NCI-H2227 (cell line): ENCODE data around the gene EPHB1.

Experiments
- DNase-seq: peaks from one replicate; lab custom pipeline; 2025; ENCODE audit not compliant: unreplicated experiment; lab: John Stamatoyannopoulos, UW

Gene EPHB1

DNA sequence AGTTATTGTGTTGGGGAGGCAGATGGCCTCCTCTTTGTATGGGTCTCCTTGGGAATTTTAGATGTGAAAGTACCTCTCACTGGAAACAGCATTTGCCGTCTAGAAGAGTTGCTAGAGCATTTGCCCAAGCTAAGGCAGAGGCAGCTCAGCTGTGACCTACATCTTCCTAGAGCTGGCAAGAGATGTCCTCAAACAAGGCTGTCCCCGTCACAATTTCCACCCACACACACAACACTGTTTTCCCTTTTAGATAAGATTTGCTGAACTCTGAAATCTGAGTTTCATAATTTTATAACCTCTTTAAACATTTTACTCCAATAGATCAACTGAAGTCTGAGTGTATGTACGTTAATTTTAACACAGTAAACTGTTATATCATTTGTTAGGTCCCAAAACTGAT, 352.6 kb downstream of the EPHB1 start:
- no peak for DNase-seq

- no peak for DNase-seq
These were observed 353.4 kb downstream of the EPHB1 start for GRCh38 chr3:135148398-135149020.

GRCh38 chr3:135149707-135150681, 354.9 kb downstream of the EPHB1 start:
- no peak for DNase-seq

DNA sequence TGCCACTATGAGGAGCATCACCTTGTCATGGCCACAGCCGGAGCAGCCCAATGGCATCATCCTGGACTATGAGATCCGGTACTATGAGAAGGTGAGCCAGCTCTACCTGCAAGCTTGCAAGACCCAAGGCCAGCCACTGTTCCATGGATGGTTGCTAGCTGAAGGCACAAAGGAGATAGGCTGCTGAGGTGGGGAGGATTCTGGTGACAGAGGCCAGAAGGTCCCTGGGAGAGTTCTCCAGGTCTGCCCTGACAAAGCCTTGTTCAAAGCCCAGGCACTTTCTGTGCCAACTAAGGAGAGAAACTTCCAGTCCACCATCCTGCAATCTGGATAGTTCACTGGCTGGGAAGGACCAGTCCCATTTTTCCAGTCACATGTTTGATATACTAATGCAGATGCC, 359.1 kb downstream of the EPHB1 start:
- no peak for DNase-seq

DNA sequence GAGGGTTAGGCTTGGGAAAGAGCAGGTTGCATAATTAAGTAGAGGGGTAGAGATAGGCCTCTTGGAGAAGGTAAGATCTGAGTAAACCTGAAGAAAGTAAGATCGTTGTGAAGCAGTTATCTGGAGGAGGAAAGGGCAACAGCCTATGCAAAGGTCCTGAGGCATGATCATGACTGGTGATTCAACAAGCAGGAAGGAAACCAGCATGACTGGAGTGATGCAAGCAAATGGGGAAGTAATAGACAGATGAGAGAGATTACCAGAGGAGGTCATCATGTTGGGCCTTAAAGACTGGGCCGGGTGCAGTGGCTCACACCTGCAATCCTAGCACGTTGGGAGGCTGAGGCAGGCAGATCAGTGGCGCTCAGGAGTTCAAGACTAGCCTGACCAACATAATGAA, 360.2 kb downstream of the EPHB1 start:
- no peak for DNase-seq

- DNase-seq: no peak
These were observed 360.7 kb downstream of the EPHB1 start for GRCh38 chr3:135155791-135156190.

DNA sequence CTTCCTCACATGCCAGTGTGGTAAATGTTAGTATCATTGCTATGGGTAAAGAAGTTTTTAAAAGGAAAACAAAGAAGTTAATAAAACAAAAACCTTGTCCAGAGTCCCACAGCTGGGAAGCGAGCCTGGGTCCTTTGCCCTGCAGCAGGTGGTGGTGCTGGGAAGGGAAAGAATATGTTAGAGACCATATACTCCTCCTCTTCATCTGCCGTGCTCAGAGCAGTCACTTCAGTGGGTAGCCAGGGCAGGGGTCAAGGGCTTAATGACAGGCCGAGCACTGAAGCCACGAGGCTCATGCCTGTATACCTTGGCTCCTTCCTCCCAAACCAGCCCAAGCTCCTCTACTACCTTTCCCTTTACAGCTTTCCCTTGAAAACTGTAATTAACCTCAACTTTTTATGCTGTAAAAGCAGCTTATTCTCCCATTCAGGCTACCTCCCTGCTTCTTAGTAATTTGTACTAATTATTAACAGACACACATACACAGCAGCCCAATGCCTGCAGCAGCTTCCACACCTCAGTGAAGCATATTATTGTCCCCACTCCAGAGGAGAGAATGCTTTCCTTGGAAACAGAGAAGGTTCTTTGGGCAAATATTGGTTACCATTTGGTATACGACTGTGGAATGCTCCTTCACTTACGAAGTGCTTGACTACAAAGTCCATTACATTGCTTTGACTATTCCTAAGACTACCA, 362.1 kb downstream of the EPHB1 start:
- peak; percentile 9 for DNase-seq

DNA sequence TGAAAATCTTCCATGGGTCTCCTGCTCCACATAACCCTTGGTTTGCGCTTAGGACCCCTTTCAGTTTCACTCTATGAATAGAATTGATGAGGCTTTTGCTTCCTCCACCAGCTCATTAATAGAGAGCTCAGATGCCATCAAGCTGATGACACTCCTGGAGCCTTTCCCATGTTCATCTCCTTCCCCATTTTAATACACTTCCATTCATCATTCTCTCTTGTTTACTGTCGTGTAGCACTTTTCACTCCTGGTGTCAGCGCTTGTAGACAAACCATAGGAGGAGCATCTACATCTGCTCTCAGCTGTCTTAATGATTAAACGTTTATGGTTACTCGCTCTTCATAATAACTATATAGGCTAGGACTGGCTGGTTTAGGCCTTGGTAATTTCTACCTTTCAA, 363.5 kb downstream of the EPHB1 start:
- no peak for DNase-seq

- DNase-seq: no peak
These were observed 364.7 kb downstream of the EPHB1 start for GRCh38 chr3:135159681-135160247.

GRCh38 chr3:135161425-135161824, 366.4 kb downstream of the EPHB1 start:
- DNase-seq: no peak

- no peak for DNase-seq
These were observed 368.6 kb downstream of the EPHB1 start for GRCh38 chr3:135163701-135164100.

GRCh38 chr3:135165260-135165659, 370.2 kb downstream of the EPHB1 start:
- no peak for DNase-seq

DNA sequence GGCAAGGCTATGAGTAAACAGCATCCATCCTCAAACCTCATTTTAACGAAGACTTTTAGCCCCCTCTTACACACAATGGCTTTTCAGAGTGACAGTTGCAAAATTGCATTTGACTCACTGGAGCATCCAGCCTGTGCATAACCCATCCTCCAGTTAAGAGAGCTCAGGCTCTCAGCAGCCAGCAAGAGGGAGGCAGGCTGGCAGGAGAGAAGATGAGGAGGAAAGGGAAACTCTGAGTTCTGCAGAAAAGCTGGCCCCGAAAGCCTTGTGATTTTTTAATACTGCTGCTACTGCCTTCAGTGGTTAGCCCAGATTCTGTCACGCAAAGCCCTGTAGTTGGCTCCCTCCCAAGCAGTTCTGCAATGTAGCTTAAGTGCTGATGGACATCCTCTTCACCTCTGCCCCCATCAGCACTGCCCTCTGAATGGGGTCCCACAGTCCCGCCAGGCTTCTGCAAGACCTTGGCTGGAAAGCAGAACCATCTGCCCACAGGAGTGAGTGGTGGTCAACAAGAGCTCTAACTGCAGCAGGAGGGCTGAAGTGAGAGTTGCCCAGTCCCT, 371.3 kb downstream of the EPHB1 start:
- no peak for DNase-seq

DNA sequence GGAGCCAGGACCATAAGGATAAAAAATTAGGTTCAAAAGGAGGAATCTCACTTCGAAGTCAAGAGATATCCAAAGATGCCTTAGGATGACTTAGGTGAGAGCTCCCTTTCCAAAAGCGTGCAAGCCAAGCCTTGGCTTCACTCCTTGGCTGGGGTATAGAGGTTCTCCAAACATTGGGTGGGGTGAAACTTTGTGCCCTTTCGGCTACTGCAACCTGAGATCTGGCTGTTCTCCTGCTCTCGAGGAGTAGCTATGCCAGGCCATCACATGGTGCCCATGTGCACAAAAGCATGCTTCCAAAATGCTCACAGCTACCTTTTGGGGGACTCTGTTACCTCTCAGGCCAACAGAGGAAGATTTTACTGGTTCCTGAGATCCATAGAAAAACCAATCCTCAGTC, 373.8 kb downstream of the EPHB1 start:
- no peak for DNase-seq

DNA sequence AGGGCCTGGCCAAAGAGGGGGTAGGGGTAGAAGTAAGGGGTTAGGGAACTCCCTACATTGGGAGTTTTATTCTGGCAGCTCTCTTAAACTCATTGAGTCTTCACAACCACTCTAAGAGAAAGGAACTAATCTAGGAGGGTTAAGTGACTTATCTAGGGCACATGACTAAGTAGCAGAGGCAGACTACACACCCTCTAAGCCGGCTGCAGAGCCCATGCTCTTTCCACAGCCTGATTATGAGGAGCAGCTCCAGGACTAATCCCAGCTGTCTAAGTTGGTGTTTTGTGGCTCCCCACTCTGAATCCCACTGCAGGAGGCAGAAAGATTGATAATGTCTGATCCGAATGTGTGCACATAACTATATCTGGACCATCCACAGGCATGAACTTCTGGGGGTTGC, 374.6 kb downstream of the EPHB1 start:
- DNase-seq: no peak

DNA sequence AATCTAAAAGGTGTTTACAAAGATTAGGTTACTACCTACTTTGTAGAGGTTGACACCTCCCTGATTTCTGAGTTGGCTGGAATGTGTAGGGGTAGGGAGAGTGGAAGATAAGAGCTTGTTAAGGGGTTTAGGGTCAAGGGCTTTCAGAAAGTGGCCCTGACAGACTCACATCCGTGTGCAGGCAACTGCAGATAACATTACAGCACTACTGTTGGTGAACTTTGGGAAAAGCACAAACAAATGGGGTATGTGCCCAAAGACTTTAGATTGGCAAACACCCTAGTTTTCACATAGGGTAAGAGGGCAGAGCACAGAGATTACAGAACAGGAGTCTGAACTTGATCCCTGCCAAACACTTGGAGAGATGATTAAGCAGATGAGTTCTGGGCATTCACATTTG, 375.7 kb downstream of the EPHB1 start:
- DNase-seq: no peak

DNA sequence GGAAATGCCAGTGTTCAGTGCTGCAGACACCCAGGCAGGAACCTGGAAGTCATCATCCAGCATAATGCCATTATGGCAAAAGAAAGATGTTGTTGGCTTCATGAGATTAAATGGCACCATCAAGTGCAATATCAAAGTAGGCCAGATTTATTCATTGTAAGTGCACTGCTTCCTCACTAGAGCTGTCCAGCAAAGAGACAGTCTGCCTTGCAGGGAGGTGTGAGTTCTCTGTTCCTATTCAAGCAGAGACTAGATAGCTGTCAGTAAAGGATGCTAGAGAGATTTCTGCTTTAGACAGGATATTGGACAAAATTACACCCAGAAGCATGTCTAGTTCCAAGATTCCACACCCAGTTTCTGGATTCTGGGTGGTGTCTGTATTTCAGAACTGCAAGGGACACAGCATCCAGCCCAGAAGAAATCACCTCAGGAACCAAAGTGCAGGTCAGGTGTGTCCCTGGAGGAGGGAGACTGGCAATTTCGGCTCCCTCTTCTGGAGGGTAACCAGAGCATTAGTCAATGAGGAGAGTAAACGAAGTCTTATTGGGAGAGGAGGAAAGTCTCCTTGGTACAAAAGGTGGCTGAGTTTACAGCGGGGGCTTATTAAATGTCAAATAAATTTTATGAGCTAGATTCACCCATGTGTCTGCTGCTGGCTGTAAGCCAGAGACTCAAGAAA, 377.3 kb downstream of the EPHB1 start:
- DNase-seq: no peak

DNA sequence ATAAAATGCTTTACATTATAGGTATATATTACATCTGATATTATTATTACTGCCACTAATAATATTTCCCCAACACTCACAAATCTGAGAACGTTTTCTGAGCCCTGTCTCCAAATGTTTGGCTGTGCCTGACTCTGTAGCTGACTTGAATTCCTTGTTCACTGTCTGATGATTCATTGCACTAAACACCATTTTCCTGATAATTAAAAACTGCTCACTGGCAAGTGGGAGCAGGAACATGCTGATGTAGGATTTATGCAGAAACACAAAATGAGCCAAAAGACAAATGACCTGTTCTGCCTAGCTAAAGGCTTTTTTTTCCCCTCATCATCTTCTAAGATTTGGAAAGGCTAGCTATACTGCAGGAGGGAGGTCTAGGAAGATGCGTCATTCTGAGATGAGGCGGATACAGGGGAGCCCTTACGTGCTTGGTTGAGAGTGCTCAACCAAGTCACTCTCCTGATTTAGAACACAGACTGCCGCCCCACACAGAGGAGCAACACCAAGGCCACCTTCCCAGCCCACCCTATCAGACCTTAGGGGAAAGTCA, 380.7 kb downstream of the EPHB1 start:
- no peak for DNase-seq

DNA sequence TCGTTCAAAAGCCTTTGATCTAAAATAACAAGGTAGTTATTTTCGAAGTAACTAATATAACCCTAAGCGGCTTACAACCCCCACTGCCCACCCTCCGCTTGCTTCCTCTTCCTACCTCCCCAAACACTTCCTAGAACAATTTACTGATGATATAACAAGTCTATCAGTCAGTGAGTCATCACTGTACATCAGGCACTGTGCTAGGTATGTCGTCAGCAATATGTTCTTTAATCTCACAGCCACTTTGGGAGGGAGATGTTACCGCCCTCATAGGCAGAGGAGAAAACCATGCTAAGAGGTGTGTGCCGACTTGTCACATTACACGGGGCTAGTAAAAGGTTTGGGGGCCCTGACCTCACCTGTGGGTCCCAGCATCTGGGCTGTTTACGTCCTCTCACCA, 381.8 kb downstream of the EPHB1 start:
- no peak for DNase-seq

DNA sequence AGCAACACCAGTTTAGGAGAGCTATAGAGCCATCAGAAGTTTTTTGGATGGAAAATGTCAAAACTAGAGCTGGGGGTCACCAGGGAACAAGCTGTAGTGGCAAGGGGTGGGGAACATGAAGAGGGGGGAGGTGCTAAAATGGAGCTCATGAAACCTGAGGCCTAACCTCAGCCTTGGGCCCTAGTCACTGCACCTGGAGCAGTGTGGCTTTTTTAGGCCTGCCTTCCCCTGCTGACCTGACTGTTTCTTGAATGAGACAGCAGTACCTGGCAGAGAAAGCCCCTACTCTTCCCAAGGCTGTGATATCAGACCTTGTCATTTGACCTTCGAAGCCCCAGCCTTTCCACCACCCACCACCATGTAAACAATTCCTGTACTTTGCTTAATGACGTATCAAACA, 383.5 kb downstream of the EPHB1 start:
- no peak for DNase-seq
